ENCODE results near the gene CALHM1.

DNA sequence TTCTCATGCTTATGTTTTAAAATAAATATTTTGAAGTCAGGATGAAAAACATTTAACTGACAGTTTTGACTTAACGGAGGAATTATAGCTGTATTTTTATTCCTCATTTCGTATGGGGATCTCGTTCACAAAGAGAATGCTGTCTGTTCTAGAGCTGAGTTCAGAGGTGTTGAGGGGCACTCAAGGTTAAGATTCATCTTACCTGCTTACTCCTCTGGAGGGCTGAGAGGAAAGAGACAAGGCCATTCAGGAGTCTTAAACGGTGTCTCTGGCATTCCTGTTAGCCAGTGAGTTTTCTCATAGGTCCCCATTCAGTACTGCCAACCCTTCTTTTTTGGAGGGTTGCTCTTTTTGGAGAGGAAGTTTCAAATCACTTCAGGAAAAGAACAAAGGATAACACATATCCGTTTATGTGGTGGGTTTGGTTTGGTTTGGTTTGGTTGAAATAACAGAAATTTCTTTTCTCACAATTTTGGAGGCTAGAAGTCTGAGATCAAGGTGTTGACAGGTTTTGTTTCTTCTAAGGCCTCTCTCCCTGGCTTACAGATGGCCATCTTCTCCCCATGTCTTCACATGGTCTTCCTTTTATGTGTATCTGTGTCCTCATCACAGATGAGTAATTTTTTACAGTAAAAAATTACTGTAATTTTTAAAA is 29.6 kb downstream of the CALHM1 start:
- TF ChIP-seq, protein P1, sequence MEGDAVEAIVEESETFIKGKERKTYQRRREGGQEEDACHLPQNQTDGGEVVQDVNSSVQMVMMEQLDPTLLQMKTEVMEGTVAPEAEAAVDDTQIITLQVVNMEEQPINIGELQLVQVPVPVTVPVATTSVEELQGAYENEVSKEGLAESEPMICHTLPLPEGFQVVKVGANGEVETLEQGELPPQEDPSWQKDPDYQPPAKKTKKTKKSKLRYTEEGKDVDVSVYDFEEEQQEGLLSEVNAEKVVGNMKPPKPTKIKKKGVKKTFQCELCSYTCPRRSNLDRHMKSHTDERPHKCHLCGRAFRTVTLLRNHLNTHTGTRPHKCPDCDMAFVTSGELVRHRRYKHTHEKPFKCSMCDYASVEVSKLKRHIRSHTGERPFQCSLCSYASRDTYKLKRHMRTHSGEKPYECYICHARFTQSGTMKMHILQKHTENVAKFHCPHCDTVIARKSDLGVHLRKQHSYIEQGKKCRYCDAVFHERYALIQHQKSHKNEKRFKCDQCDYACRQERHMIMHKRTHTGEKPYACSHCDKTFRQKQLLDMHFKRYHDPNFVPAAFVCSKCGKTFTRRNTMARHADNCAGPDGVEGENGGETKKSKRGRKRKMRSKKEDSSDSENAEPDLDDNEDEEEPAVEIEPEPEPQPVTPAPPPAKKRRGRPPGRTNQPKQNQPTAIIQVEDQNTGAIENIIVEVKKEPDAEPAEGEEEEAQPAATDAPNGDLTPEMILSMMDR (IDR thresholded peaks at IDR 0.05; ENCODE audit: low read length), result no peak
- TF ChIP-seq EZH2 (optimal IDR thresholded peaks at IDR 0.05; ENCODE audit: low read depth, low read length), result no peak
